PC-9 (cell line): Measurements from ENCODE around the gene CTR9. TPM values are rescaled to one million over a fixed set of nuclear protein-coding genes. Genes with fewer than 3 reads are reported as not detected.

ENCODE experiments used
- BruUV-seq: library from RNA; stranded (reverse); fragments of 400-500 nt; replicated peaks from 2 replicates; lab custom pipeline; 2021; lab: Mats Ljungman, UMichigan
- CTCF ChIA-PET: fragments of 300-600 bp; sonication (Branson Sonifier 250); formaldehyde crosslinking; loops from one replicate; lab custom pipeline; 2022; ENCODE audit warnings: antibody characterized with exemption; lab: Charles Lee
- POLR2A ChIA-PET: fragments of 300-600 bp; sonication (Branson Sonifier 250); formaldehyde crosslinking; loops from one replicate; lab custom pipeline; 2022; ENCODE audit warnings: antibody characterized with exemption; ENCODE audit not compliant: unreplicated experiment; lab: Charles Lee
- DNase-seq, 2 experiments: peaks; one replicate each; pipeline versions ENCODE4 v3.0.0 to v3.0.0-alpha.2; 2015 to 2022; ENCODE audit warnings: mixed read lengths in 1 of 2
- H2AFZ ChIP-seq: fragments of 200-600 bp; sonication (generic); 2 replicates; pipeline ENCODE4 v1.8.1; 2017; ENCODE audit warnings: antibody characterized with exemption
- H3F3A ChIP-seq: fragments of 200-600 bp; sonication (generic); 2 replicates; pipeline ENCODE4 v1.8.1; 2017; ENCODE audit warnings: antibody characterized with exemption, mild to moderate bottlenecking, low read depth; ENCODE audit not compliant: insufficient read depth
- H3K27ac ChIP-seq: fragments of 200-600 bp; sonication (generic); 2 replicates; pipeline ENCODE4 v1.6.1; 2016; ENCODE audit warnings: mixed run types
- H3K27me3 ChIP-seq: fragments of 200-600 bp; sonication (generic); 2 replicates; pipeline ENCODE4 v1.6.1; 2016; ENCODE audit warnings: low read depth, mixed run types; ENCODE audit not compliant: insufficient read depth
- H3K36me3 ChIP-seq: fragments of 200-600 bp; sonication (generic); 2 replicates; pipeline ENCODE4 v1.6.1; 2016; ENCODE audit warnings: low read depth, mixed run types
- H3K4me1 ChIP-seq: fragments of 200-600 bp; sonication (generic); replicated peaks from 2 replicates; pipeline ENCODE4 v1.6.1; 2016; ENCODE audit warnings: mixed run types; ENCODE audit not compliant: insufficient read depth
- H3K4me2 ChIP-seq: fragments of 200-600 bp; sonication (generic); 2 replicates; pipeline ENCODE4 v1.6.1; 2017; ENCODE audit warnings: mixed run types
- H3K4me3 ChIP-seq: fragments of 200-600 bp; sonication (generic); 2 replicates; pipeline ENCODE4 v1.6.1; 2016; ENCODE audit warnings: mixed run types
- H3K79me2 ChIP-seq: fragments of 200-600 bp; sonication (generic); 2 replicates; pipeline ENCODE4 v1.6.1; 2017; ENCODE audit warnings: low read depth, mixed run types
- H3K9me2 ChIP-seq: fragments of 200-600 bp; sonication (generic); 2 replicates; pipeline ENCODE4 v1.8.1; 2017; ENCODE audit warnings: mild to moderate bottlenecking; ENCODE audit not compliant: insufficient read depth
- H3K9me3 ChIP-seq: fragments of 200-600 bp; sonication (generic); 2 replicates; pipeline ENCODE4 v1.8.1; 2016; ENCODE audit warnings: low read depth; ENCODE audit not compliant: insufficient read depth
- H4K20me1 ChIP-seq: fragments of 200-600 bp; sonication (generic); 2 replicates; pipeline ENCODE4 v1.8.1; 2017; ENCODE audit not compliant: insufficient read depth
- EZH2 ChIP-seq: fragments of 200-600 bp; sonication (generic); IDR thresholded peaks from 2 replicates; pipeline ENCODE4 v1.8.0; 2017; ENCODE audit warnings: antibody characterized with exemption, low read depth
- intact Hi-C: fragments of 100-400 bp; cut with micrococcal nuclease; formaldehyde crosslinking; loops from one replicate; pipeline ENCODE4 v1.10.0; 2022; ENCODE audit not compliant: unreplicated experiment
- total RNA-seq: library from RNA; stranded (reverse); gene quantifications from 2 replicates; pipeline ENCODE4 v1.2.3, GENCODE V29; 2021
- TF ChIP-seq, protein P1 (sequence below): fragments of 200-600 bp; sonication (generic); conservative IDR thresholded peaks from 2 replicates; pipeline ENCODE4 v1.6.1; 2017; ENCODE audit warnings: mixed run types, antibody characterized with exemption, mild to moderate bottlenecking, moderate library complexity

Gene CTR9
- total RNA-seq, 1 experiment from 2014 or later: 19.7 TPM

DNA sequence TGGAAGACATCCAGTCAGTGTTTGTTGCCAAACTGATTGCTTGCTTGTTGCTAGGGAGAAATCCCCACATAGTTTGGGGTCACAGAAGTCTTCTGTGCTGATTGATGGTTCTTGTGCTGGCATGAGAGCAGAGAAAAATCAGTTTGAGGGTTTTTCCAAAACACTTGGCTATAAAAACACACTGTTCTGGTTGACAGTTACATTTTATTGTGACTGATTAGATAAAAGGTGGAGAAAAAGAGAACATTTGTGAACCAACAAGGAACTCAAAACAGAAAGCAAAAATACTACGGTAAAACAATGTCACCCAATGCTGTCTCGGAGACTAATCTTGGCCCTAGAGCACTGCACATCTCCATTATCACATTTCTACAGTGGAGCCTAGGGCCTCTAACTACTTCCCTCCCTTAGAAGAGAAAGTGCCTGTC, 72.1 kb downstream of the CTR9 start:
- POLR2A ChIA-PET: no interaction called here
- TF ChIP-seq EZH2: no peak
- TF ChIP-seq, protein P1, sequence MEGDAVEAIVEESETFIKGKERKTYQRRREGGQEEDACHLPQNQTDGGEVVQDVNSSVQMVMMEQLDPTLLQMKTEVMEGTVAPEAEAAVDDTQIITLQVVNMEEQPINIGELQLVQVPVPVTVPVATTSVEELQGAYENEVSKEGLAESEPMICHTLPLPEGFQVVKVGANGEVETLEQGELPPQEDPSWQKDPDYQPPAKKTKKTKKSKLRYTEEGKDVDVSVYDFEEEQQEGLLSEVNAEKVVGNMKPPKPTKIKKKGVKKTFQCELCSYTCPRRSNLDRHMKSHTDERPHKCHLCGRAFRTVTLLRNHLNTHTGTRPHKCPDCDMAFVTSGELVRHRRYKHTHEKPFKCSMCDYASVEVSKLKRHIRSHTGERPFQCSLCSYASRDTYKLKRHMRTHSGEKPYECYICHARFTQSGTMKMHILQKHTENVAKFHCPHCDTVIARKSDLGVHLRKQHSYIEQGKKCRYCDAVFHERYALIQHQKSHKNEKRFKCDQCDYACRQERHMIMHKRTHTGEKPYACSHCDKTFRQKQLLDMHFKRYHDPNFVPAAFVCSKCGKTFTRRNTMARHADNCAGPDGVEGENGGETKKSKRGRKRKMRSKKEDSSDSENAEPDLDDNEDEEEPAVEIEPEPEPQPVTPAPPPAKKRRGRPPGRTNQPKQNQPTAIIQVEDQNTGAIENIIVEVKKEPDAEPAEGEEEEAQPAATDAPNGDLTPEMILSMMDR: no peak

GRCh38 chr11:10824888-10825287, 73.8 kb downstream of the CTR9 start:
- no peak overlapping the region for H3K4me2 ChIP-seq
- no peak for DNase-seq
- intact Hi-C loops: no loop called here
- H3K27ac ChIP-seq: no peak overlapping the region
- no peak overlapping the region for H2AFZ ChIP-seq
- no peaks in the 10 kb centered on the region for H3K36me3 ChIP-seq
- no peaks in the 10 kb centered on the region for H3K27me3 ChIP-seq
- no peaks in the 10 kb centered on the region for H3K79me2 ChIP-seq
- BruUV-seq: no TSS peak
- no peaks in the 10 kb centered on the region for H3K9me2 ChIP-seq
- no peaks in the 10 kb centered on the region for H3K4me1 ChIP-seq
- no peaks in the 10 kb centered on the region for H3K9me3 ChIP-seq
- no peaks in the 10 kb centered on the region for H3F3A ChIP-seq
- no peak overlapping the region for H3K4me3 ChIP-seq
- ChIA-PET CTCF (no interaction called here), POLR2A (no interaction called here)
- no peak for TF ChIP-seq EZH2
- TF ChIP-seq, protein P1: no peak
- H4K20me1 ChIP-seq: no peaks in the 10 kb centered on the region

More for the DNA sequence above, 72.1 kb downstream of the CTR9 start:
- Histone ChIP-seq H3K9me2 (no peaks in the 10 kb centered on the region), H3F3A (no peaks in the 10 kb centered on the region), H2AFZ (no peak overlapping the region), H4K20me1 (no peaks in the 10 kb centered on the region), H3K27me3 (no peaks in the 10 kb centered on the region), H3K79me2 (no peaks in the 10 kb centered on the region), H3K27ac (no peak overlapping the region), H3K4me2 (no peak overlapping the region), H3K9me3 (no peaks in the 10 kb centered on the region), H3K36me3 (no peaks in the 10 kb centered on the region), H3K4me1 (no peaks in the 10 kb centered on the region; the same call in 1 of the 2 replicates), H3K4me3 (no peak overlapping the region)
- CTCF ChIA-PET: no interaction called here
- no peak for DNase-seq
- intact Hi-C loops: no loop called here
- no TSS peak for BruUV-seq

DNA sequence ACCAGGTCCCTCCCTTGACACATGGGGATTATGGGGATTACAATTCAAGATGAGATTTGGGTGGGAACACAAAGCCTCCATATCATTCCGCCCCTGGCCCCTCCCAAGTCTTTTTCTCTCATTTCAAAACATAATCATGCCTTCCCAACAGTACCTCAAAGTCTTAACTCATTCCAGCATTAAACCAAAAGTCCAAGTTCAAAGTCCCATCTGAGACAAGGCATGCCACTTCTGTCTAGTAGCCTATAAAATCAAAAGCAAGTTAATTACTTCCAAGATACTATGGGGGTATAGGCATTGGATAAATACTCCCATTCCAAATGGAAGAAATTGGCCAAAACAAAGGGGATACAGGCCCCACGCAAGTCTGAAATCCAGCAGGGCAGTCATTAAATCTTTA, 77.4 kb downstream of the CTR9 start:
- Histone ChIP-seq H3K9me2 (no peaks in the 10 kb centered on the region), H3K4me3 (no peak overlapping the region), H3K79me2 (no peaks in the 10 kb centered on the region), H2AFZ (no peak overlapping the region), H3K27ac (no peak overlapping the region), H3K36me3 (no peaks in the 10 kb centered on the region), H3K4me2 (no peak overlapping the region), H3K27me3 (no peaks in the 10 kb centered on the region), H4K20me1 (no peaks in the 10 kb centered on the region), H3K9me3 (no peaks in the 10 kb centered on the region), H3F3A (no peaks in the 10 kb centered on the region), H3K4me1 (no peaks in the 10 kb centered on the region)
- no TSS peak for BruUV-seq
- intact Hi-C loops: no loop called here
- ChIA-PET POLR2A (no interaction called here), CTCF (no interaction called here)
- TF ChIP-seq, protein P1: no peak
- no peak for TF ChIP-seq EZH2
- no peak for DNase-seq
